Measurements from ENCODE around the gene SIPA1. TPM values are rescaled to one million over a fixed set of nuclear protein-coding genes. Genes with fewer than 3 reads are reported as not detected.

Gene SIPA1
- total RNA-seq, 1 experiment from 2014 or later = 65.4 TPM

- DNase-seq (ENCODE audit: low spot score) = no peak
- H3K4me3 Mint-ChIP-seq = no peak overlapping the region
- peaks cover 39% of the 10 kb centered on the region for H3K27me3 Mint-ChIP-seq (ENCODE audit: low read depth)
- CTCF ChIA-PET = interaction anchor here (0.8 to 13.8 kb wide), 9 partner anchors 11 to 70 kb away, joined by 4 to 311 read pairs (median 48); partner anchors contain the start of genes EHBP1L1, FAM89B, MAP3K11 and PCNX3
- no peak for ATAC-seq
- H3K4me1 Mint-ChIP-seq = peaks cover 15% of the 10 kb centered on the region
- TF ChIP-seq MXD4 (CRISPR knock-in tag; IDR thresholded peaks at IDR 0.05; ENCODE audit: borderline replicate concordance) = no peak
- peaks cover 4% of the 10 kb centered on the region; the same call in 1 of the 2 replicates for H3K36me3 Mint-ChIP-seq
- H3K27ac Mint-ChIP-seq = no peak overlapping the region
- POLR2A ChIA-PET = interaction anchor here (0.5 kb wide), 1 partner anchor 64 kb away, joined by 3 read pairs; no protein-coding TSS in a partner anchor
- H3K9me3 Mint-ChIP-seq = no peaks in the 10 kb centered on the region
Measured at GRCh38 chr11:65595131-65595530, 42.8 kb upstream of the SIPA1 start.

- CTCF ChIA-PET = interaction anchor here (0.8 to 13.8 kb wide), 8 partner anchors 11 to 56 kb away, joined by 4 to 311 read pairs (median 58); partner anchors contain the start of genes EHBP1L1, FAM89B, MAP3K11 and PCNX3
- Mint-ChIP-seq H3K27ac (no peak within 1 kb of the TSS), H3K4me1 (peaks cover 10% of the 10 kb centered on the region), H3K27me3 (ENCODE audit: low read depth) (peaks cover 33% of the 10 kb centered on the region), H3K36me3 (peaks cover 4% of the 10 kb centered on the region; the same call in 1 of the 2 replicates), H3K4me3 (no peak within 1 kb of the TSS), H3K9me3 (no peaks in the 10 kb centered on the region)
- POLR2A ChIA-PET = interaction anchor here (0.5 kb wide), 1 partner anchor 64 kb away, joined by 3 read pairs; no protein-coding TSS in a partner anchor
- no peak for DNase-seq (ENCODE audit: low spot score)
- no peak for ATAC-seq
- TF ChIP-seq USF2 (CRISPR knock-in tag; IDR thresholded peaks at IDR 0.05) (no peak), ZNF219 (CRISPR knock-in tag; IDR thresholded peaks at IDR 0.05; ENCODE audit: borderline replicate concordance) (no peak), IRF1 (CRISPR knock-in tag; IDR thresholded peaks at IDR 0.05) (no peak), PREB (CRISPR knock-in tag; IDR thresholded peaks at IDR 0.05; ENCODE audit: borderline replicate concordance) (no peak), ZNF121 (CRISPR knock-in tag; IDR thresholded peaks at IDR 0.05) (no peak), EMX1 (CRISPR knock-in tag; IDR thresholded peaks at IDR 0.05) (no peak), JUN (CRISPR knock-in tag; IDR thresholded peaks at IDR 0.05) (no peak), TEAD4 (CRISPR knock-in tag; IDR thresholded peaks at IDR 0.05) (no peak), TCF7 (CRISPR knock-in tag; IDR thresholded peaks at IDR 0.05; ENCODE audit: low read depth) (no peak), CDX4 (CRISPR knock-in tag; IDR thresholded peaks at IDR 0.05; ENCODE audit: borderline replicate concordance) (no peak), CREM (CRISPR knock-in tag; IDR thresholded peaks at IDR 0.05) (no peak)
- TF ChIP-seq, protein P1, sequence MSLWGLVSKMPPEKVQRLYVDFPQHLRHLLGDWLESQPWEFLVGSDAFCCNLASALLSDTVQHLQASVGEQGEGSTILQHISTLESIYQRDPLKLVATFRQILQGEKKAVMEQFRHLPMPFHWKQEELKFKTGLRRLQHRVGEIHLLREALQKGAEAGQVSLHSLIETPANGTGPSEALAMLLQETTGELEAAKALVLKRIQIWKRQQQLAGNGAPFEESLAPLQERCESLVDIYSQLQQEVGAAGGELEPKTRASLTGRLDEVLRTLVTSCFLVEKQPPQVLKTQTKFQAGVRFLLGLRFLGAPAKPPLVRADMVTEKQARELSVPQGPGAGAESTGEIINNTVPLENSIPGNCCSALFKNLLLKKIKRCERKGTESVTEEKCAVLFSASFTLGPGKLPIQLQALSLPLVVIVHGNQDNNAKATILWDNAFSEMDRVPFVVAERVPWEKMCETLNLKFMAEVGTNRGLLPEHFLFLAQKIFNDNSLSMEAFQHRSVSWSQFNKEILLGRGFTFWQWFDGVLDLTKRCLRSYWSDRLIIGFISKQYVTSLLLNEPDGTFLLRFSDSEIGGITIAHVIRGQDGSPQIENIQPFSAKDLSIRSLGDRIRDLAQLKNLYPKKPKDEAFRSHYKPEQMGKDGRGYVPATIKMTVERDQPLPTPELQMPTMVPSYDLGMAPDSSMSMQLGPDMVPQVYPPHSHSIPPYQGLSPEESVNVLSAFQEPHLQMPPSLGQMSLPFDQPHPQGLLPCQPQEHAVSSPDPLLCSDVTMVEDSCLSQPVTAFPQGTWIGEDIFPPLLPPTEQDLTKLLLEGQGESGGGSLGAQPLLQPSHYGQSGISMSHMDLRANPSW (CRISPR knock-in tag; conservative IDR thresholded peaks at IDR 0.05; ENCODE audit: low read depth) = no peak
- TF ChIP-seq, protein P2, sequence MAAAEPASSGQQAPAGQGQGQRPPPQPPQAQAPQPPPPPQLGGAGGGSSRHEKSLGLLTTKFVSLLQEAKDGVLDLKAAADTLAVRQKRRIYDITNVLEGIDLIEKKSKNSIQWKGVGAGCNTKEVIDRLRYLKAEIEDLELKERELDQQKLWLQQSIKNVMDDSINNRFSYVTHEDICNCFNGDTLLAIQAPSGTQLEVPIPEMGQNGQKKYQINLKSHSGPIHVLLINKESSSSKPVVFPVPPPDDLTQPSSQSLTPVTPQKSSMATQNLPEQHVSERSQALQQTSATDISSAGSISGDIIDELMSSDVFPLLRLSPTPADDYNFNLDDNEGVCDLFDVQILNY (CRISPR knock-in tag; IDR thresholded peaks at IDR 0.05) = no peak
- TF ChIP-seq, protein P3, sequence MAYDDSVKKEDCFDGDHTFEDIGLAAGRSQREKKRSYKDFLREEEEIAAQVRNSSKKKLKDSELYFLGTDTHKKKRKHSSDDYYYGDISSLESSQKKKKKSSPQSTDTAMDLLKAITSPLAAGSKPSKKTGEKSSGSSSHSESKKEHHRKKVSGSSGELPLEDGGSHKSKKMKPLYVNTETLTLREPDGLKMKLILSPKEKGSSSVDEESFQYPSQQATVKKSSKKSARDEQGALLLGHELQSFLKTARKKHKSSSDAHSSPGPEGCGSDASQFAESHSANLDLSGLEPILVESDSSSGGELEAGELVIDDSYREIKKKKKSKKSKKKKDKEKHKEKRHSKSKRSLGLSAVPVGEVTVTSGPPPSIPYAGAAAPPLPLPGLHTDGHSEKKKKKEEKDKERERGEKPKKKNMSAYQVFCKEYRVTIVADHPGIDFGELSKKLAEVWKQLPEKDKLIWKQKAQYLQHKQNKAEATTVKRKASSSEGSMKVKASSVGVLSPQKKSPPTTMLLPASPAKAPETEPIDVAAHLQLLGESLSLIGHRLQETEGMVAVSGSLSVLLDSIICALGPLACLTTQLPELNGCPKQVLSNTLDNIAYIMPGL (CRISPR knock-in tag; IDR thresholded peaks at IDR 0.05) = no peak
- TF ChIP-seq, protein P4, sequence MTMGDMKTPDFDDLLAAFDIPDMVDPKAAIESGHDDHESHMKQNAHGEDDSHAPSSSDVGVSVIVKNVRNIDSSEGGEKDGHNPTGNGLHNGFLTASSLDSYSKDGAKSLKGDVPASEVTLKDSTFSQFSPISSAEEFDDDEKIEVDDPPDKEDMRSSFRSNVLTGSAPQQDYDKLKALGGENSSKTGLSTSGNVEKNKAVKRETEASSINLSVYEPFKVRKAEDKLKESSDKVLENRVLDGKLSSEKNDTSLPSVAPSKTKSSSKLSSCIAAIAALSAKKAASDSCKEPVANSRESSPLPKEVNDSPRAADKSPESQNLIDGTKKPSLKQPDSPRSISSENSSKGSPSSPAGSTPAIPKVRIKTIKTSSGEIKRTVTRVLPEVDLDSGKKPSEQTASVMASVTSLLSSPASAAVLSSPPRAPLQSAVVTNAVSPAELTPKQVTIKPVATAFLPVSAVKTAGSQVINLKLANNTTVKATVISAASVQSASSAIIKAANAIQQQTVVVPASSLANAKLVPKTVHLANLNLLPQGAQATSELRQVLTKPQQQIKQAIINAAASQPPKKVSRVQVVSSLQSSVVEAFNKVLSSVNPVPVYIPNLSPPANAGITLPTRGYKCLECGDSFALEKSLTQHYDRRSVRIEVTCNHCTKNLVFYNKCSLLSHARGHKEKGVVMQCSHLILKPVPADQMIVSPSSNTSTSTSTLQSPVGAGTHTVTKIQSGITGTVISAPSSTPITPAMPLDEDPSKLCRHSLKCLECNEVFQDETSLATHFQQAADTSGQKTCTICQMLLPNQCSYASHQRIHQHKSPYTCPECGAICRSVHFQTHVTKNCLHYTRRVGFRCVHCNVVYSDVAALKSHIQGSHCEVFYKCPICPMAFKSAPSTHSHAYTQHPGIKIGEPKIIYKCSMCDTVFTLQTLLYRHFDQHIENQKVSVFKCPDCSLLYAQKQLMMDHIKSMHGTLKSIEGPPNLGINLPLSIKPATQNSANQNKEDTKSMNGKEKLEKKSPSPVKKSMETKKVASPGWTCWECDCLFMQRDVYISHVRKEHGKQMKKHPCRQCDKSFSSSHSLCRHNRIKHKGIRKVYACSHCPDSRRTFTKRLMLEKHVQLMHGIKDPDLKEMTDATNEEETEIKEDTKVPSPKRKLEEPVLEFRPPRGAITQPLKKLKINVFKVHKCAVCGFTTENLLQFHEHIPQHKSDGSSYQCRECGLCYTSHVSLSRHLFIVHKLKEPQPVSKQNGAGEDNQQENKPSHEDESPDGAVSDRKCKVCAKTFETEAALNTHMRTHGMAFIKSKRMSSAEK (CRISPR knock-in tag; IDR thresholded peaks at IDR 0.05; ENCODE audit: borderline replicate concordance) = no peak
Measured at GRCh38 chr11:65595543-65596281, 42.2 kb upstream of the SIPA1 start, which contains the start of gene KCNK7. TSS of gene KCNK7 (minus strand) at chr11:65595800. CDS start at chr11:65595772, 28 bp downstream.

Measured in WTC11 (cell line).